HepG2 (cell line): ENCODE measurements around the gene DDX24. TPM values are rescaled to one million over a fixed set of nuclear protein-coding genes. Genes with fewer than 3 reads are reported as not detected.

Experiments used
- ATF7 ChIP-seq, 2 experiments: fragments of 450-650 bp in 1 of 2; sonication (generic) in 1 of 2; formaldehyde crosslinking in 1 of 2; IDR thresholded peaks; 2 replicates each; pipeline versions ENCODE4 v1.4.0 to v1.6.1; 2016 to 2020; ENCODE audit warnings: antibody characterized with exemption in 1 of 2, mild to moderate bottlenecking in 1 of 2, missing genetic modification reagents in 1 of 2
- CEBPZ ChIP-seq: IDR thresholded peaks from 2 replicates; pipeline ENCODE4 v1.6.1; 2012; ENCODE audit warnings: low read length, improper control_type of control experiment
- ETV6 ChIP-seq: sonication (generic); formaldehyde crosslinking; conservative IDR thresholded peaks from 2 replicates; pipeline ENCODE4 v1.4.0; 2020; ENCODE audit warnings: missing genetic modification reagents
- FOSL2 ChIP-seq: sonication (generic); formaldehyde crosslinking; IDR thresholded peaks from 2 replicates; pipeline ENCODE4 v1.4.0; 2020; ENCODE audit warnings: missing genetic modification reagents
- FOXP4 ChIP-seq: sonication (generic); formaldehyde crosslinking; IDR thresholded peaks from 2 replicates; pipeline ENCODE4 v1.4.0; 2020; ENCODE audit warnings: missing genetic modification reagents
- MLXIP ChIP-seq: sonication (generic); formaldehyde crosslinking; IDR thresholded peaks from 2 replicates; pipeline ENCODE4 v1.9.0; 2021; ENCODE audit warnings: missing genetic modification reagents, borderline replicate concordance
- NRL ChIP-seq: sonication (generic); formaldehyde crosslinking; IDR thresholded peaks from 2 replicates; pipeline ENCODE4 v1.5.0; 2020; ENCODE audit warnings: missing genetic modification reagents, mild to moderate bottlenecking, moderate library complexity, borderline replicate concordance
- RNF2 ChIP-seq: fragments of 450-650 bp; conservative IDR thresholded peaks from 2 replicates; pipeline ENCODE4 v1.6.1; 2016; ENCODE audit warnings: low read depth
- ZFP1 ChIP-seq: IDR thresholded peaks from 2 replicates; pipeline ENCODE4 v1.6.1; 2016
- ZMYM4 ChIP-seq: sonication (generic); formaldehyde crosslinking; IDR thresholded peaks from 2 replicates; pipeline ENCODE4 v1.8.1; 2023; ENCODE audit warnings: mild to moderate bottlenecking, missing genetic modification reagents
- ZNF180 ChIP-seq: sonication (generic); formaldehyde crosslinking; IDR thresholded peaks from 2 replicates; pipeline ENCODE4 v1.4.0; 2020; ENCODE audit warnings: low read depth, missing genetic modification reagents, borderline replicate concordance
- ZNF274 ChIP-seq: sonication (generic); formaldehyde crosslinking; IDR thresholded peaks from 2 replicates; pipeline ENCODE4 v1.5.1; 2020; ENCODE audit warnings: mild to moderate bottlenecking, missing genetic modification reagents
- ZNF513 ChIP-seq: sonication (generic); formaldehyde crosslinking; conservative IDR thresholded peaks from 2 replicates; pipeline ENCODE4 v1.5.0; 2020; ENCODE audit warnings: missing genetic modification reagents
- ZNF574 ChIP-seq: sonication (generic); formaldehyde crosslinking; IDR thresholded peaks from 2 replicates; pipeline ENCODE4 v1.4.0; 2020; ENCODE audit warnings: missing genetic modification reagents
- ZNF780A ChIP-seq: sonication (generic); formaldehyde crosslinking; IDR thresholded peaks from 2 replicates; pipeline ENCODE4 v1.8.0; 2022; ENCODE audit warnings: mild to moderate bottlenecking, missing genetic modification reagents, moderate library complexity
- polyA plus RNA-seq, 8 experiments: library from polyadenylated mRNA; depleted of rRNA in 3 of 8; stranded (reverse) in 7 of 8; unstranded in 1 of 8; fragments of >200 nt; fragmentation: Illumina TruSeq in 4 of 8; extraction: Trizol in 4 of 8; gene quantifications; 2 replicates each; pipeline versions ENCODE4 v1.2.1 to v1.2.3, GENCODE V29; 2011 to 2016; ENCODE audit warnings: low read depth in 4 of 8, missing spikeins in 1 of 8, mixed read lengths in 1 of 8; ENCODE audit not compliant: insufficient read depth in 1 of 8
- total RNA-seq, 5 experiments: library from RNA; depleted of rRNA; stranded (reverse); fragments of >200 nt; fragmentation: Illumina TruSeq; extraction: Trizol; gene quantifications; 2 replicates each; pipeline ENCODE4 v1.2.3, GENCODE V29; 2016; ENCODE audit warnings: low read depth in 1 of 5

The DDX24 gene
- total and polyA plus RNA-seq, 2 of the 13 experiments (the other 11 are each of a cell fraction or from before 2014, with no cell fraction given): 67.3 to 149 TPM

GRCh38 chr14:94001501-94002396 lies 79.3 kb downstream of the DDX24 start (continued):
- TF ChIP-seq ZNF513 (no peak), MLXIP (no peak), ATF7 (IDR thresholded peaks at IDR 0.05) (no peak), ATF7 (CRISPR knock-in tag; IDR thresholded peaks at IDR 0.05) (no peak), ZNF274 (CRISPR knock-in tag) (no peak), ZNF180 (no peak), FOXP4 (CRISPR knock-in tag) (no peak), RNF2 (no peak), NRL (CRISPR knock-in tag) (no peak), ZMYM4 (CRISPR knock-in tag) (no peak), FOSL2 (peak; percentile 44), ETV6 (CRISPR knock-in tag) (0 out of 2 replicates have a peak, but pooled peaks have one; percentile 19), ZNF574 (peak; percentile 45; the same call in 1 of the 2 replicates), ZFP1 (CRISPR knock-in tag) (no peak), CEBPZ (no peak), ZNF780A (CRISPR knock-in tag) (no peak)
